ENCODE data around the gene ZNF496.
A peak's percentile ranks its signal among the peaks of the same experiment; 100 is the strongest.
"Not testable (repeated sequence)": the region's sequence is repeated elsewhere in the genome, so short reads cannot be mapped to it uniquely, and the experiment has no call there.

The ZNF496 gene

GRCh38 chr1:247359559-247359958 is 27.9 kb upstream of the ZNF496 start:
- no peak for DNase-seq (ENCODE audit: low spot score)

- DNase-seq (ENCODE audit: low spot score): no peak
These were observed 27.3 kb upstream of the ZNF496 start for GRCh38 chr1:247358920-247359319.

- DNase-seq (ENCODE audit: low spot score): no peak
These were observed 26.1 kb upstream of the ZNF496 start for GRCh38 chr1:247357781-247358211.

- no peak for DNase-seq (ENCODE audit: low spot score)
These were observed 25.5 kb upstream of the ZNF496 start for GRCh38 chr1:247357052-247357780.

- DNase-seq (ENCODE audit: low spot score): not testable (repeated sequence)
These were observed 23.5 kb upstream of the ZNF496 start for GRCh38 chr1:247355160-247355559.

- DNase-seq (ENCODE audit: low spot score): no peak
These were observed 20.5 kb upstream of the ZNF496 start for GRCh38 chr1:247352175-247352574.

GRCh38 chr1:247350587-247350986 is 18.9 kb upstream of the ZNF496 start:
- no peak for DNase-seq (ENCODE audit: low spot score)

- DNase-seq (ENCODE audit: low spot score): no peak
These were observed 16.0 kb upstream of the ZNF496 start for GRCh38 chr1:247347477-247348222.

GRCh38 chr1:247345881-247346280 is 14.2 kb upstream of the ZNF496 start:
- DNase-seq (ENCODE audit: low spot score): no peak

GRCh38 chr1:247343801-247344200 is 12.1 kb upstream of the ZNF496 start:
- no peak for DNase-seq (ENCODE audit: low spot score)

GRCh38 chr1:247338723-247339275 is 7.1 kb upstream of the ZNF496 start:
- no peak for DNase-seq (ENCODE audit: low spot score)

GRCh38 chr1:247337961-247338360 is 6.3 kb upstream of the ZNF496 start:
- DNase-seq (ENCODE audit: low spot score): no peak

GRCh38 chr1:247337250-247337746 is 5.6 kb upstream of the ZNF496 start:
- DNase-seq (ENCODE audit: low spot score): no peak

GRCh38 chr1:247336390-247336789 is 4.7 kb upstream of the ZNF496 start:
- no peak for DNase-seq (ENCODE audit: low spot score)

GRCh38 chr1:247335882-247336281 is 4.2 kb upstream of the ZNF496 start:
- DNase-seq (ENCODE audit: low spot score): no peak

GRCh38 chr1:247334378-247335133 is 2.9 kb upstream of the ZNF496 start:
- DNase-seq (ENCODE audit: low spot score): no peak

- DNase-seq (ENCODE audit: low spot score): peak; percentile 49
These were observed 1.1 kb upstream of the ZNF496 start for GRCh38 chr1:247332623-247333361.

GRCh38 chr1:247332215-247332622 is 552 bp upstream of the ZNF496 start:
- DNase-seq (ENCODE audit: low spot score): peak; percentile 62

GRCh38 chr1:247331172-247331524 is 519 bp downstream of the ZNF496 start:
- peak; percentile 80 for DNase-seq (ENCODE audit: low spot score)

- peak; percentile 16 for DNase-seq (ENCODE audit: low spot score)
These were observed 1.0 kb downstream of the ZNF496 start for GRCh38 chr1:247330548-247331171.

- no peak for DNase-seq (ENCODE audit: low spot score)
These were observed 2.5 kb downstream of the ZNF496 start for GRCh38 chr1:247329097-247329617.
